ENCODE results near the gene NEURL1B. TPM values are rescaled to one million over a fixed set of nuclear protein-coding genes. Genes with fewer than 3 reads are reported as not detected.
A peak's percentile ranks its signal among the peaks of the same experiment; 100 is the strongest.

The NEURL1B gene
- total RNA-seq, 4 donors from 2014 or later, result 8.2 to 29.9 (median 10.9) TPM

DNA sequence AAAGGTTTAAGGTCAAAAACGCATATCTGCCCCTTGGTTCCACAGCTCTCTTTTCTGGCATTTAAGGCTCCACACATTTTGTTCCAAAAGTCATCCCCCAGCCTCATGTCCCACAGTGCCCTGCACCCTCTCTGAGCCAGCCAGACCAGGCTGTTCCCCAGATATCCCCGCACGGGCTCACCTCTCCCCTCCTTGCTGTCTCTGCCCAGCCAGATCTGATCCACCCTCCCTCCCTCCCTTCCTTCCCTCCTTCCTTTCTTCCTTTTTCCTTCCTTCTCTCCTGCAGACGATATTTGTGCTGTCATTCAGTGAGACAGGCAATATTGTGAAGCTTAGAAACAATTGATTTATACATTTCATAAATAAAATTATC lies 92.9 kb downstream of the NEURL1B start:
- peak overlapping the region; percentile 62 to 83 (median 80) for H3K27ac ChIP-seq
- DNase-seq, result no peak
- peaks cover 4 to 31% of the 10 kb centered on the region in 2 donors for H3K4me1 ChIP-seq
- intact Hi-C loops (cut with DNase I), result no loop called here
- no peak overlapping the region for H3K4me3 ChIP-seq (replicated peaks in 1 of 3)
- 52 to 62% methylated on average over 4 of the region's 4 CpGs for WGBS, 2 donors
- no peaks in the 10 kb centered on the region for H3K36me3 ChIP-seq
- no peaks in the 10 kb centered on the region for H3K27me3 ChIP-seq
- no peaks in the 10 kb centered on the region for H3K9me3 ChIP-seq
- TF ChIP-seq POLR2A (IDR thresholded peaks at IDR 0.05) (no peak), CTCF (IDR thresholded peaks at IDR 0.05) (no peak)

GRCh38 chr5:172735141-172735831 lies 94.2 kb downstream of the NEURL1B start:
- no peak for DNase-seq
- no peaks in the 10 kb centered on the region for H3K36me3 ChIP-seq
- intact Hi-C loops (cut with DNase I), result no loop called here
- H3K27me3 ChIP-seq, result no peaks in the 10 kb centered on the region
- peaks cover 4 to 31% of the 10 kb centered on the region in 2 donors for H3K4me1 ChIP-seq
- 91 to 92% methylated on average over 8 to 12 of the region's 12 CpGs for WGBS, 2 donors
- no peak overlapping the region for H3K27ac ChIP-seq
- no peaks in the 10 kb centered on the region for H3K9me3 ChIP-seq
- H3K4me3 ChIP-seq (replicated peaks in 1 of 3), result no peak overlapping the region
- TF ChIP-seq POLR2A (IDR thresholded peaks at IDR 0.05), result no peak
- no peak for TF ChIP-seq CTCF (IDR thresholded peaks at IDR 0.05)

GRCh38 chr5:172736508-172737135 lies 95.6 kb downstream of the NEURL1B start:
- Histone ChIP-seq H3K9me3 (no peaks in the 10 kb centered on the region), H3K4me3 (replicated peaks in 1 of 3) (no peak overlapping the region), H3K36me3 (no peaks in the 10 kb centered on the region), H3K4me1 (peaks cover 4 to 41% of the 10 kb centered on the region in 2 donors), H3K27me3 (no peaks in the 10 kb centered on the region), H3K27ac (no peak overlapping the region)
- intact Hi-C loops (cut with DNase I), result no loop called here
- no peak for TF ChIP-seq POLR2A (IDR thresholded peaks at IDR 0.05)
- TF ChIP-seq CTCF (IDR thresholded peaks at IDR 0.05), result no peak
- 95 to 97% methylated on average over 10 to 11 of the region's 11 CpGs for WGBS, 2 donors
- no peak for DNase-seq

DNA sequence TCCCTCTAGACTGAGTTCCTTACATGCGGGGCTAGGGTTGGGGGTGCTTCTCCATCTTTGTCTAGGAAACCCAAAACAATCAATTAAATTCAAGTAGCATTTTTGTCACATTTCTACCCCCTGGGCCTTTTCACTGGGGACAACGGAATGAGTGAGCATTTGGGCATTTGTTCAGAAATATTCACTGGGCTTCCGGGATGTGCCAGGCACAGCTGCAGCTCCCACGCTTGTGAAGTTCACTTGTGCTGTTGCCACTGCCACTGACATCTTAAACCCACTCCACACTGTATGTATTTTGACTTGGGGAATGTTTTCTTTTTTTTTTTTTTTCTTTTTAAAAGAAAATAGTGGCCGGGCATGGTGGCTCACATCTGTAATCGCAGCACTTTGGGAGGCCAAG lies 98.3 kb downstream of the NEURL1B start:
- no peaks in the 10 kb centered on the region for H3K27me3 ChIP-seq
- 88 to 90% methylated on average over 6 of the region's 6 CpGs for WGBS, 2 donors
- intact Hi-C loops (cut with DNase I), result no loop called here
- H3K36me3 ChIP-seq, result no peaks in the 10 kb centered on the region
- no peak overlapping the region for H3K4me3 ChIP-seq (replicated peaks in 1 of 3)
- peaks cover 0 to 24% of the 10 kb centered on the region in 2 donors for H3K4me1 ChIP-seq
- DNase-seq, result no peak
- H3K9me3 ChIP-seq, result no peaks in the 10 kb centered on the region
- H3K27ac ChIP-seq, result no peak overlapping the region
- no peak for TF ChIP-seq POLR2A (IDR thresholded peaks at IDR 0.05)
- TF ChIP-seq CTCF (IDR thresholded peaks at IDR 0.05), result no peak
